ENCODE data around the gene ZNF66.

- TF ChIP-seq CTCF (tag by site-specific recombination; IDR thresholded peaks at IDR 0.05) = no peak
- TF ChIP-seq MEIS1 (CRISPR knock-in tag; IDR thresholded peaks at IDR 0.05; ENCODE audit: borderline replicate concordance) = no peak
- no peak for TF ChIP-seq GLIS1 (tag by site-specific recombination; IDR thresholded peaks at IDR 0.05)
- no peak for TF ChIP-seq ZNF580 (tag by site-specific recombination; IDR thresholded peaks at IDR 0.05)
- no peak for TF ChIP-seq PRDM1 (tag by site-specific recombination; IDR thresholded peaks at IDR 0.05)
- TF ChIP-seq REST (tag by site-specific recombination; IDR thresholded peaks at IDR 0.05) = no peak
- TF ChIP-seq ZNF704 (tag by site-specific recombination; IDR thresholded peaks at IDR 0.05) = no peak
- TF ChIP-seq PBX3 (CRISPR knock-in tag; IDR thresholded peaks at IDR 0.05) = no peak
- no peak for TF ChIP-seq ZNF24 (tag by site-specific recombination; IDR thresholded peaks at IDR 0.05)
- no peak for TF ChIP-seq ZNF292 (tag by site-specific recombination; IDR thresholded peaks at IDR 0.05; ENCODE audit: borderline replicate concordance, low read depth)
- TF ChIP-seq ZNF692 (tag by site-specific recombination; IDR thresholded peaks at IDR 0.05) = no peak
- TF ChIP-seq ZBTB8A (tag by site-specific recombination; IDR thresholded peaks at IDR 0.05) = no peak
- TF ChIP-seq, protein P1, sequence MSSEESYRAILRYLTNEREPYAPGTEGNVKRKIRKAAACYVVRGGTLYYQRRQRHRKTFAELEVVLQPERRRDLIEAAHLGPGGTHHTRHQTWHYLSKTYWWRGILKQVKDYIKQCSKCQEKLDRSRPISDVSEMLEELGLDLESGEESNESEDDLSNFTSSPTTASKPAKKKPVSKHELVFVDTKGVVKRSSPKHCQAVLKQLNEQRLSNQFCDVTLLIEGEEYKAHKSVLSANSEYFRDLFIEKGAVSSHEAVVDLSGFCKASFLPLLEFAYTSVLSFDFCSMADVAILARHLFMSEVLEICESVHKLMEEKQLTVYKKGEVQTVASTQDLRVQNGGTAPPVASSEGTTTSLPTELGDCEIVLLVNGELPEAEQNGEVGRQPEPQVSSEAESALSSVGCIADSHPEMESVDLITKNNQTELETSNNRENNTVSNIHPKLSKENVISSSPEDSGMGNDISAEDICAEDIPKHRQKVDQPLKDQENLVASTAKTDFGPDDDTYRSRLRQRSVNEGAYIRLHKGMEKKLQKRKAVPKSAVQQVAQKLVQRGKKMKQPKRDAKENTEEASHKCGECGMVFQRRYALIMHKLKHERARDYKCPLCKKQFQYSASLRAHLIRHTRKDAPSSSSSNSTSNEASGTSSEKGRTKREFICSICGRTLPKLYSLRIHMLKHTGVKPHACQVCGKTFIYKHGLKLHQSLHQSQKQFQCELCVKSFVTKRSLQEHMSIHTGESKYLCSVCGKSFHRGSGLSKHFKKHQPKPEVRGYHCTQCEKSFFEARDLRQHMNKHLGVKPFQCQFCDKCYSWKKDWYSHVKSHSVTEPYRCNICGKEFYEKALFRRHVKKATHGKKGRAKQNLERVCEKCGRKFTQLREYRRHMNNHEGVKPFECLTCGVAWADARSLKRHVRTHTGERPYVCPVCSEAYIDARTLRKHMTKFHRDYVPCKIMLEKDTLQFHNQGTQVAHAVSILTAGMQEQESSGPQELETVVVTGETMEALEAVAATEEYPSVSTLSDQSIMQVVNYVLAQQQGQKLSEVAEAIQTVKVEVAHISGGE (tag by site-specific recombination; conservative IDR thresholded peaks at IDR 0.05; ENCODE audit: low read depth) = no peak
These were observed 11.7 kb downstream of the ZNF66 start for GRCh38 chr19:20787786-20788185.

Measured in HEK293 (cell line).